ENCODE measurements around the gene CEP112.

Gene CEP112

DNA sequence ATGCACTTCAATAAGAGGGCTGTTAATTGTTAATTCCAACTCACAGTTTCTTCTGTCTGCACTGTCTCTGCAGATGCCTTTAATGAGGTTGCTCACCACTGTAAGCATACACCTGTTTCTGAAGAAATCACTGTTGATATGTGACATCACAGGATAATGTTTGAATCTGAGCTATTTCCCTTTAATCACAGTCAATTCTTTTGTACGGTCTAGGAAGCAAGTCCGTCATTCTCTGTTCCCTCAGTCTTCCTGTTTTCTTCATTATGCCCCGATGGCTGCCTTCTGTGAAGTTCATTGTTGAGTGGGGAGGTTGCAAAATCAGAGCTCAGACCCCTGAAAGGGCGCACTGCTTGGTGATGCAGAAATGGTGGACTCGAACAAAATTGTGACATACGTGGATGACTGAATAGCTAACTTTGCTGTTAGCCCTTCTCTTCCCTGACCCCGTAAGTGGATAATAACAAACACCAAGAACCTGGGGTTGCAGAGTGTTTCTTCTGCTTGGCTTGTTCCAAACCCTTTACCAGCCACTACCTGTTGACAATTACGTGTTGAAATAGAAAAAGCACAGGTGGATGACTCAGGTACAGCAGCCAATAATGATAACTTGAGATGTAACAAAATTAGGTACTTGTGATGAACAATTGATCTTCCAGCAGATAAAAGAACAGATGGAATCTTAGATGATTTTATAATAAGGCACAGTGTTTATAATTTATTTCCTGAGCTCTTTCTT lies 558.6 kb downstream of the CEP112 start:
- no peak for DNase-seq (ENCODE audit: low spot score)

GRCh38 chr17:65630502-65630901 lies 561.4 kb downstream of the CEP112 start:
- DNase-seq (ENCODE audit: low spot score): no peak

GRCh38 chr17:65629234-65629690 lies 562.7 kb downstream of the CEP112 start:
- DNase-seq (ENCODE audit: low spot score): no peak

DNA sequence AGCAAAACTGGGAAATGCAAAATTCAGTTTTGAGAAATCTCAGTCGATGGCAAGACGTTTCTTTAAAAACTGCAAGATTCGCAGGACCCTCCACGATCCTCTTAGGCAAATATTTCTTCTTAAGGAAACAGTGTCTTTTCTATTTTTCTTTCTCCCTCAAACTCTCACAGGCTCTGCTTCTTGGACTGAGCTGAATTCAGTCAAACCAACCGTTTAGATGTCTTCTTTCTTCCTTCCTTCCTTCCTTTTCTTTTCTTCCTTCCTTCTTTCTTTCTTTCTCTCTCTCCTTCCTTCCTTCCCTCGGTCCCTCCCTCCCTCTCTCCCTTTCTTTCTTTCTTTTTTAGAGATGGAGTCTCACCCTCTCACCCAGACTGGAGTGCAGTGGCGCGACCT lies 563.3 kb downstream of the CEP112 start:
- DNase-seq (ENCODE audit: low spot score): no peak

GRCh38 chr17:65627891-65628643 lies 563.9 kb downstream of the CEP112 start:
- no peak for DNase-seq (ENCODE audit: low spot score)

DNA sequence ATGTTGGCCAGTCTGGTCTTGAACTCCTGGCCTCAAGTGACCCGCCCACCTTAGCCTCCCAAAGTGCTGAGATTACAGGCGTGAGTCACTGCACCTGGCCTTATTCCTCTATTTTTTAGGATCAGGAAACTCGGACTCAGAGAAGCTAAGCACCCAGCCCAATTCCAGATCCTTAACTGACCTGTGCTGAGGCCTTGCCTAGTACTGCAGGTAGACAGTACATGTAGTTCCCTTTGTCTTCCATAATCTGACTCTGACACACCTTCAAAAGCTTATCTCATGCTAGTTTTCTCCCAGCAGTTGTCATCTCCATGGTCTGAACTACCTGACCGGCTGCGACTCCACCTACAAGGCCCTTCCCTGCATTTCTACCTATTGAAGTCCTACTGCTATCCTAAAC lies 564.8 kb downstream of the CEP112 start:
- DNase-seq (ENCODE audit: low spot score): no peak

DNA sequence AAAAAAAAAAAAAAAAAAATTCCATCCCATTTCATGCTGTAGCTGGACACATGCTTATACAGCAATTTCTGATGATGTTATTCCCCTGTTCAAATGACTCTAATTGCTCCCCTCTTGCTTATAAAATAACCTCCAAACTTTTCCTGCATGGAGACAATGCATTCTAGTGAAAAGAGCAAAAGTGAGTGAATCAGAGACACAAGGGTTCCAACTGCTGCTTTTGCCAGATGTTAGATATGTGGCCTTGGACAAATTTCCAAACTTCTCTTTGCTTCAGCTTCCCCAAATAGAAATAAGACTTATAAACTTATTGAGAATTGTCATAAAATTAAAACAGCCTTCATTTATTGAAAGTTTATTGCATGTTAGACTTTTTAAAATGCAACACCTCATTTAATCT lies 565.5 kb downstream of the CEP112 start:
- no peak for DNase-seq (ENCODE audit: low spot score)

GRCh38 chr17:65618516-65618915 lies 573.4 kb downstream of the CEP112 start:
- DNase-seq (ENCODE audit: low spot score): no peak

GRCh38 chr17:65617496-65617895 lies 574.4 kb downstream of the CEP112 start:
- no peak for DNase-seq (ENCODE audit: low spot score)

DNA sequence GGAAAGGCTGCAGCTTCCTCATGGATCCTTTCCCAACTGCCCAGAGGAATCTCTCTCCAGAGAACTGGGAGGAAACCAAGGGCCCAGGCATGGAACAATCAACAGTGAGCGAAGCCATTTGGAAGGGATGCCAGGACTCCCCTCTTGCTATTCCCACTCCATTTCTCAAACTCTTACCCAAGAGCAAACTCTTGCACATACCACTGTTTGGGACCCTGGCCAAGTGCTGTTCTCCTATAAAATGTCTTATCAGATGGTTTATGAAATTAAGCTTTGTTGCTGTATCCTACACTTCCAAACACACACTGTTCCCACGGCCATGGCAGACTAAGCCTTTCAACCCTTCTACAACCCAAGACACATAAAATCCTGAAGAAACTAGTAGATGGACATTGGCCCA lies 582.2 kb downstream of the CEP112 start:
- no peak for DNase-seq (ENCODE audit: low spot score)

DNA sequence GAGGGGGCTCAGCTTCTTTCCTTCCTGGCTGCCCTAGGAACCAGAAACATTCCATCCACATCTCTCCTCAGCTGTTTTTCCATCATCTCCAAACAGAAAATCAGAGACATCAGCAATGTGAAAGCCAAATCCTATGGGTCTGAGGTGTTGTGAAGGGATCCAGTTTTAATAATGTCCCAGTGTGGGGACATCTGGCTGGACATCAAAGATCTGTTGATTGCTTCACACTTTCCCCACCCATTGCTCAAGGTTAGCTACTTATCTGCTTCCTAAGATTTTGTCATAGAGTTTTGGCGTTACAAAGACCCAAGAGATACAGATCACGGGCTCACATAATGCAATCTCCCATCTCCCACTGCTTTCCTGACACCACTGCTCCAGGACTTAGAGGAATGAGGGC lies 582.6 kb downstream of the CEP112 start:
- DNase-seq (ENCODE audit: low spot score): no peak

GRCh38 chr17:65604070-65604469 lies 587.9 kb downstream of the CEP112 start:
- DNase-seq (ENCODE audit: low spot score): no peak

- no peak for DNase-seq (ENCODE audit: low spot score)
Observed at GRCh38 chr17:65601881-65602280, 590.1 kb downstream of the CEP112 start.

DNA sequence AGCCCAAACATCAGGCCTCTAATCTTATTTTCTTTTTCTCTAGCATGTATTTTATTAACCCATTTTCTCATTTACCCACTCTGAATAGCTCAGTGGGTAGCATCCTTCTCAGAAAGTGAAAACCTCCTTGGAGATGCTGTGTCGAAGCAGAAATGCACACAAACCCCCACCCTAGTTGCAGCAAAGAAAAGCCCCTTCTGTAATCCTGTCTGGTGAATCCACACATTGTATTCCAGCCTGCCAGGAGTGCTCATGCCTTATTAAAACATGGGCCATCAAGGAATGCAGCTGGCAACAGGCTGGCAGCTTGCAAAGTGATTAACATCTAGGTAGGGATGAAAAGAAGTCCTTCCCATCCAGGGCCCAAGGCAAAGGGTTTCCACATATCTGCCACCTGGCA lies 590.8 kb downstream of the CEP112 start:
- DNase-seq (ENCODE audit: low spot score): no peak

GRCh38 chr17:65600518-65600917 lies 591.4 kb downstream of the CEP112 start:
- no peak for DNase-seq (ENCODE audit: low spot score)

DNA sequence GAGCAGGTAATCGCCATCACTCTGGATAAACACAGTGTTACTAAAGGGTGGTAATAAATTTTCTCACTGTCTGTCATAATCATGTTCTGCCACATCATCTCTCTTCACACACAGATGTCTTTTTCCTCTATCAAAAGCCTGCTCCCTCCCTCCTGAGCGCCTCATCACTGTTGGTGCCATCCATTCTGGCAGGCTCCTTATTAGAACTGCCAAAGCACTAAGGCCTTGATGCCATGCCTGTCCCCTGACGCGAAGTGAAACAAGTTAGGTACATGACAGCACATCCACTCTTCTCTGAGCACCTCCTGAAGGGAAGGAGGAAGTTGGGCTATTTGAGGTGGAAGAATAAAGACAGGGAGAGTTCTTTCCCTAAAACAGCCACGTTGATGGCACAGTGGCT lies 592.3 kb downstream of the CEP112 start:
- DNase-seq (ENCODE audit: low spot score): no peak

DNA sequence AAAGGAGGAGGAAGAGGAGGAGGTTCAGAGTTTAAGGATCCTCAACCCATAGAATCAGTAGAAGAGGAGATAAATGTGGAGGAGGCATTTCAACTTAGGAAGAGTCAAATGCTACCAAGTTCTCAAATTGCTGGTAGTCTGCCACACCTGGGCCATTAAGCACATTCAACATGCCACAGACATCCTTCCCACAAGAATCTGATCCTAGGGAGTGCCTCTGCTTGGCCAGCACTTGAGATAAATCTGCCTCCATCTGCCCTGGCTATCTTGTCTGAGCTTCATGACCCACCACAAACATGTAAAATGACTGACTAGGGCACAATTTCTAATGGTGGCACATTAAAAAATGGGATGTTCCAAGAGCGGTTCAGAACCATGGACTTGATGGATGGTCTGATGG lies 593.2 kb downstream of the CEP112 start:
- DNase-seq (ENCODE audit: low spot score): no peak

DNA sequence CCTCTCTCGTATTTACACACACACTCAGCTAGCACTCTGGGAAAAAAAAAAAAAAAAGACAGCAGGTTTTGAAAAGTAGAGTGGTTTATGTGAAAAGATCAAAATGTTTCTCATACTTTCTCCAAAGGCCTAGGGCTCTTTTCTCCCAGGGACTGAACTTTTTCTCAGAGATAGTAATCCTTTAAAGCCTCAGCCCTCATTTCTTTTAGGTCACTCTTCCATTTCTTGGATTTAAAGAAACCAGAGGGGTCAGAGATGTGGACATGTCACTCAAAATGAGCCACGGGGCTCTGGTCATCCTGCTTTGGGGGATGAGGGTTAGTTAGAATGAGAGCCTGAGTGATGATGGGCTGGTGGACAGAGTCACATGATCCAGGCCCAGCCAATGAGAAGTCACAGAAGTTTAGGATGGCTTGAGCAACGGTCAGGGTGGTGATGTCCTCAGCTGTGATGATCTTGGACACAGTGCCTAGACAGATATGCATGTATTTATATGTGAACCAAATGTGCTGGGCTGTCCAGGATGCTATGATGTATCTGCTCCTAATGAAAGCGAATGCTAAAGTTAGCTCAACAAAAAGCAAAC lies 596.8 kb downstream of the CEP112 start:
- DNase-seq (ENCODE audit: low spot score): no peak

GRCh38 chr17:65593855-65594845 lies 597.8 kb downstream of the CEP112 start:
- DNase-seq (ENCODE audit: low spot score): no peak

GRCh38 chr17:65593092-65593854 lies 598.7 kb downstream of the CEP112 start:
- no peak for DNase-seq (ENCODE audit: low spot score)

Data from hematopoietic multipotent progenitor cell treated with erythropoietin and hydrocortisone succinate and interleukin-3 and kit ligand, for 15 days (in vitro differentiated cells).